Left lung (tissue), 10 donors: Measurements from ENCODE around the gene CEBPB. TPM values are rescaled to one million over a fixed set of nuclear protein-coding genes. Genes with fewer than 3 reads are reported as not detected.
"Not testable (repeated sequence)": the region's sequence is repeated elsewhere in the genome, so short reads cannot be mapped to it uniquely, and the experiment has no call there.

Experiments
- ATAC-seq: fragments of 200-7000 bp; cut with Tn5 transposase; one replicate; pipeline ENCODE4 v1.9.1; 2020; ENCODE audit warnings: moderate library complexity
- DNase-seq, 4 donors: peaks; one replicate each; pipeline ENCODE4 v3.0.0-alpha.2; 2013 to 2020
- H3K27ac ChIP-seq, 2 donors: fragments of 200-600 bp; sonication (generic) in 1 of 2; one replicate each; pipeline versions ENCODE4 v1.5.0 to v1.8.0; 2020 to 2021
- H3K27me3 ChIP-seq, 2 donors: fragments of 200-600 bp; sonication (generic) in 1 of 2; one replicate each; pipeline versions ENCODE4 v1.5.0 to v1.8.0; 2020 to 2021
- H3K36me3 ChIP-seq, 2 donors: fragments of 200-600 bp; sonication (generic) in 1 of 2; one replicate each; pipeline versions ENCODE4 v1.5.0 to v1.8.0; 2020 to 2021
- H3K4me1 ChIP-seq, 2 donors: fragments of 200-600 bp; one replicate each; pipeline ENCODE4 v1.8.0; 2021
- H3K4me3 ChIP-seq, 2 donors: fragments of 200-600 bp; sonication (generic) in 1 of 2; one replicate each; pipeline versions ENCODE4 v1.5.0 to v1.8.0; 2020 to 2021; ENCODE audit warnings: mild to moderate bottlenecking in 1 of 2
- H3K9me3 ChIP-seq, 2 donors: fragments of 200-600 bp; sonication (generic) in 1 of 2; one replicate each; pipeline versions ENCODE4 v1.5.0 to v1.8.0; 2020 to 2021
- intact Hi-C, 2 donors: fragments of 100-400 bp; cut with DNase I; formaldehyde crosslinking; loops; one replicate each; pipeline versions ENCODE4 v1.11.2 to v1.14.2; 2022
- polyA plus RNA-seq, 6 donors: library from polyadenylated mRNA; unstranded; fragments of 120-200 nt; gene quantifications; one replicate each; pipeline ENCODE4 v1.2.1, GENCODE V29; 2013; ENCODE audit not compliant: insufficient read length in 6 of 6
- total RNA-seq, 2 donors: library from RNA; stranded (reverse); fragmentation: NEBNext Ultra II Directional; extraction: Animal tissue kit (Norgen Biotek cat#: 25700); gene quantifications; one replicate each; pipeline ENCODE4 v1.2.1, GENCODE V29; 2021
- TF ChIP-seq, protein P1 (sequence below), 2 donors: fragments of 200-600 bp; sonication (generic) in 1 of 2; IDR thresholded peaks; one replicate each; pipeline versions ENCODE4 v1.5.0 to v1.8.0; 2021; ENCODE audit warnings: antibody characterized with exemption in 2 of 2
- donor health status: DM: no; HTN: yes; CAD: no.
- donor health status: DM: no; HTN: no; CAD: no.

Gene CEBPB
- total and polyA plus RNA-seq, 8 donors = 23.0 to 266 (median 45.5) TPM

DNA sequence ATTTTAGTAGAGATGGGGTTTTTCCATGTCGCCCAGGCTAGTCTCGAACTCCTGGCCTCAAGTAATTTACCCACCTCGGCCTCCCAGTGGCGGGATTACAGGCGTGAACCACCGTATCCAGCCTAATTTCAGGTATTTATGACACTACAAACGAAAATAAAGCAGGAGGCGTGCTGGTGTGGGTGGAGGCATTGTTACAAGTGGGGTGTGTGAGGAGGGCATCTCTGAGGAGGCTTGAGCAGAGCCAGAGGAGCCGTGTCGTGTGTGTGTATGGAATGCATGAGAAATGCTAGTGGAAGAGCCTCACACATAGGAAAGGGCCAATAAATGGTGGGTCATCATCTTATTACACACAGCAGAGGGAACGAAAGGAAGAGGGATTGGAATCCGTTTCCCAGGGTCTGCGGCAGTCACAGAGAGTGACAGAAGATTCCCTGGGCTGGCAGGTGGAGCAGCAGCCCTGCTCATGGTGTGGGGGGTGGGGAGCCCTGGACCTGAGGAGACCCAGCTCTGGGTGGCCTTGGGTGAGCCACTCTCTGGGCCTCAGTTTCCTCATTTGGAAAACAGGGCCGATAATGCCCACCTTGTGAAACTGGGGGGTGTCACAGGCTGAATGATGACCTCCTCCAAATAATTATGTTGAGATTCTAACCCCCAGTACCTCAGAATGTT, 19.9 kb upstream of the CEBPB start:
- H3K36me3 ChIP-seq = no peaks in the 10 kb centered on the region
- DNase-seq = no peak
- intact Hi-C loops = loop anchor here in 1 of 2 donors (5.0 kb wide), 1 partner anchor 188 kb away; the partner anchor contains the start of gene SNAI1
- TF ChIP-seq, protein P1, sequence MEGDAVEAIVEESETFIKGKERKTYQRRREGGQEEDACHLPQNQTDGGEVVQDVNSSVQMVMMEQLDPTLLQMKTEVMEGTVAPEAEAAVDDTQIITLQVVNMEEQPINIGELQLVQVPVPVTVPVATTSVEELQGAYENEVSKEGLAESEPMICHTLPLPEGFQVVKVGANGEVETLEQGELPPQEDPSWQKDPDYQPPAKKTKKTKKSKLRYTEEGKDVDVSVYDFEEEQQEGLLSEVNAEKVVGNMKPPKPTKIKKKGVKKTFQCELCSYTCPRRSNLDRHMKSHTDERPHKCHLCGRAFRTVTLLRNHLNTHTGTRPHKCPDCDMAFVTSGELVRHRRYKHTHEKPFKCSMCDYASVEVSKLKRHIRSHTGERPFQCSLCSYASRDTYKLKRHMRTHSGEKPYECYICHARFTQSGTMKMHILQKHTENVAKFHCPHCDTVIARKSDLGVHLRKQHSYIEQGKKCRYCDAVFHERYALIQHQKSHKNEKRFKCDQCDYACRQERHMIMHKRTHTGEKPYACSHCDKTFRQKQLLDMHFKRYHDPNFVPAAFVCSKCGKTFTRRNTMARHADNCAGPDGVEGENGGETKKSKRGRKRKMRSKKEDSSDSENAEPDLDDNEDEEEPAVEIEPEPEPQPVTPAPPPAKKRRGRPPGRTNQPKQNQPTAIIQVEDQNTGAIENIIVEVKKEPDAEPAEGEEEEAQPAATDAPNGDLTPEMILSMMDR (IDR thresholded peaks at IDR 0.05) = no peak
- H3K27me3 ChIP-seq = no peaks in the 10 kb centered on the region
- peaks cover 7 to 37% of the 10 kb centered on the region in 2 donors for H3K4me1 ChIP-seq
- peak overlapping the region in 1 of 2 donors; percentile 8 for H3K27ac ChIP-seq
- no peak for ATAC-seq
- H3K4me3 ChIP-seq = no peak overlapping the region
- H3K9me3 ChIP-seq = no peaks in the 10 kb centered on the region

DNA sequence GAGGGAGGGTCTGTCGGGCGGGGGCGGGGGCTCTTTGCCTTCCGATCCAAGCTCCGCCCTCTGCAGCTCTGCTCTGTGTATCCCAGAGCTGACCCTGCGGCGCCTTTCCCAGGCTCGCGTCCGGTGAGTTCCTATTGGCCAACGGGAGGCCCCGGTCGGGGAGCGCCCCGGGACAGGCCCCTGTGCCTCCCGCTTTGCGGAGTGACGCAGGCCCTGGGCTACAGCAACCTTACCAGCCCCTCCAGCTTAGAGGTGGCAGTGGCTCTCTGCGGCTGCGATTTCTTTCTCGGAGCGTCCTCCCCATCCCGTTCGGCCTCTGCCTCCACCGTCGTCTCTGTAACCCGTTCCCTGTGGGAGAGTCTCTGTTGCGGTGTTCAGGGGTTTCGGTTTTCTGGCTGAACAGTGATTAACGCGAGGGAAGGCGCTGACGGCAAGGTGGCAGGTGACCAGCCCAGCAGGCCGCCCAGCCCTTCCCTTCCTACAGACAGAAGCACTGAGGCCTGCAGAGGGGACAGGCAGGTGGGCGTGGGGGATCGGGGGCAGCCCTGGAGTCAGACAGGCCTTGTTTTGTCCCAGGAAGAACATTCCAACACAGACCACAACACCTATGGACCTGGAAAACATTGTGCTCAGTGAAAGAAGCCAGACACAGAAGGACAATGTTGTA, 18.1 kb upstream of the CEBPB start:
- ATAC-seq (peak; percentile 96), DNase-seq (peak; percentile 74 to 96 (median 89))
- Histone ChIP-seq H3K36me3 (no peaks in the 10 kb centered on the region), H3K9me3 (no peaks in the 10 kb centered on the region), H3K27me3 (no peaks in the 10 kb centered on the region), H3K4me3 (peak overlapping the region; percentile 31 to 47), H3K27ac (peak overlapping the region; percentile 76 to 80), H3K4me1 (peaks cover 0 to 26% of the 10 kb centered on the region in 2 donors)
- intact Hi-C loops = loop anchor here in 1 of 2 donors (5.0 kb wide), 1 partner anchor 190 kb away; the partner anchor contains the start of gene SNAI1
- TF ChIP-seq, protein P1 (IDR thresholded peaks at IDR 0.05) = no peak

DNA sequence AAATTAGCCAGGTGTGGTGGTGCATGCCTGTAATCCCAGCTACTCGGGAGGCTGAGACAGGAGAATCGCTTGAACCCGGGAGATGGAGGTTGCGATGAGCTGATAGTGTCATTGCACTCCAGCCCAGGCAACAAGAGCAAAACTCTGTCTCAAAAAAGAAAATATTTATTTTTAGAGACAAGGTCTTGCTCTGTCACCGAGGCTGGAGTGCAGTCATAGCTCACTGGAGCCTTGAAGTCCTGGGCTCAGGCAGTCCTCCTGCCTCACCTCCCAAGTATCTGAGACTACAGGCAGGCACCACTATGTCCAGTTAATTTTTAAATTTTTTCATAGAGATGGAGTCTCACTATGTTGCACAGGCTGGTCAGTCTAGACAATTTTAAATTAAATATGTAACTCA, 16.2 kb upstream of the CEBPB start:
- Histone ChIP-seq H3K4me1 (peaks cover 0 to 22% of the 10 kb centered on the region in 2 donors), H3K27me3 (no peaks in the 10 kb centered on the region), H3K27ac (no peak overlapping the region), H3K4me3 (no peak overlapping the region), H3K36me3 (no peaks in the 10 kb centered on the region), H3K9me3 (no peaks in the 10 kb centered on the region)
- intact Hi-C loops = loop anchor here in 1 of 2 donors (5.0 kb wide), 1 partner anchor 192 kb away; the partner anchor contains the start of gene SNAI1
- ATAC-seq (no peak), DNase-seq (no peak)
- TF ChIP-seq, protein P1 (IDR thresholded peaks at IDR 0.05) = no peak

DNA sequence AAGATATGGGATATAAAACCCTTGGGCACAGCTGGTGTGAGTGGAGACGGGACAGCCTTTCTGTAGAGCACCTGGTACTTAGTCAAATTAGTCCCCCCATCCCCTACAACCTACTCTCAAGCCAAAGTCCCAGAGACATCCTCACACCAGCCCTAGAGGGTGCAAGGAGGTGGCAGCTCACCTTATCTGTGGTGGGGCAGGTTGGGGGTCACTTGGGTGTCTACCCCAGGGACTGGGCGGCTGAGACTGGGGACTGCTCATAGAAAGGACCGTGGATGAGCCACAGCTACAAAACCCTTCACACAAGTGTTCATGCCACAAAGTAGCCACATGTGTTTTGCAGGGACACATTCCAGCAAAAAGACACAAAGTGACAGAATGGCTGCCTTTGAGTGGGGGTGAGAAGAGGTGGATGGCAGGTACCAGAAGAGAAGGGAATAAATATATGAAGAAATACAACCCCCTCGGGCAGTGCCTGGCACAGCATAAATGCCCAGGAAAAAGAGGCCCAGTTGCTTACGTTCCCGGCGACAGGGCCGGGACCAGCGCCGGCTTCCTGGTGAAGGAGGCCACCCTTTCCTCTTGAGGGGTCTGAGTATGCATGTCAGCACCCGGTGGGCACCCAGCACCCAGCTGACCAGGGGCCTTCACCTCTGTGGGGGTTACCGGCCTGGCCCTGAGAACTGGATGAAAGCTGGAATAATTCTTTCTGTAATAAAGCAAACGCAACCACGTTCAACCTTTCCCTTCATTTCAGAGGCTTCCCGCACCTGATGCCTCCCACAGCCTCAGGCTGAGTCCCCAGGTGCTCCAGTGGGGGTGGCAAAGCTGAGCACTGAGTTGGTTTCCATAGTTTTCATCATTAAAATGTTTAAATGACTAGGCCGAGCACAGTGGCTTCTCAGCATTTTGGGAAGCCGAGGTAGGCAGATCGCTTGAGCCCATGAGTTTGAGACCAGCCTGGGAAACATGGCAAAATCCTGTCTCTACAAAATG, 14.4 kb upstream of the CEBPB start:
- Histone ChIP-seq H3K27me3 (no peaks in the 10 kb centered on the region), H3K27ac (no peak overlapping the region), H3K4me1 (peaks cover 0 to 20% of the 10 kb centered on the region in 2 donors), H3K36me3 (no peaks in the 10 kb centered on the region), H3K4me3 (no peak overlapping the region), H3K9me3 (no peaks in the 10 kb centered on the region)
- no peak for ATAC-seq
- TF ChIP-seq, protein P1 (IDR thresholded peaks at IDR 0.05) = no peak
- DNase-seq = no peak
- intact Hi-C loops = no loop called here

DNA sequence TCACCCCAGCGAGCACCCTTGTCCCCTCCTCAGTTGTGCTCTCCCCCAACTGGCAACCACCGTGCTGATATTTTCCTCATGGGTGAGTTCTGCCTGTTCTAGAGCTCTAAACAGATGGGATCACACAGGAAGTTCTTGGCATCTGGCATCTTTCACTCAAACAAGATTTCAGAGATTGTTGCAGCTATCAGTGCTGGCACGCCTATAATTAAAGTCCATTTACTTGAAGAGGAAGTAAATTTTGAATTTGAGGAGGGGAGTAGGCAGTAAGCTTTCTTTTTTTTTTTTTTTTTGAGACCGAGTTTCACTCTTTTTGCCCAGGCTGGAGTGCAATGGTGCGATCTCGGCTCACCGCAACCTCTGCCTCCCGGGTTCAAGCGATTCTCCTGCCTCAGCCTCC, 12.0 kb upstream of the CEBPB start:
- ATAC-seq, H3K27me3 ChIP-seq, H3K4me1 ChIP-seq, H3K36me3 ChIP-seq, H3K4me3 ChIP-seq, H3K9me3 ChIP-seq, DNase-seq, intact Hi-C loops, H3K27ac ChIP-seq: not testable (repeated sequence)
